GM19043 (cell line): ENCODE results near the gene STING1.
"Not testable (repeated sequence)": the region's sequence is repeated elsewhere in the genome, so short reads cannot be mapped to it uniquely, and the experiment has no call there.

Experiments
- ATAC-seq: cut with Tn5 transposase; IDR thresholded peaks from one replicate; pipeline ENCODE4 v1.9.1; 2021; ENCODE audit warnings: low read depth; ENCODE audit not compliant: unreplicated experiment

STING1 gene

GRCh38 chr5:139443831-139444453 is 38.6 kb downstream of the STING1 start:
- no peak for ATAC-seq

- ATAC-seq = not testable (repeated sequence)
Observed at GRCh38 chr5:139440416-139440815, 42.1 kb downstream of the STING1 start.

DNA sequence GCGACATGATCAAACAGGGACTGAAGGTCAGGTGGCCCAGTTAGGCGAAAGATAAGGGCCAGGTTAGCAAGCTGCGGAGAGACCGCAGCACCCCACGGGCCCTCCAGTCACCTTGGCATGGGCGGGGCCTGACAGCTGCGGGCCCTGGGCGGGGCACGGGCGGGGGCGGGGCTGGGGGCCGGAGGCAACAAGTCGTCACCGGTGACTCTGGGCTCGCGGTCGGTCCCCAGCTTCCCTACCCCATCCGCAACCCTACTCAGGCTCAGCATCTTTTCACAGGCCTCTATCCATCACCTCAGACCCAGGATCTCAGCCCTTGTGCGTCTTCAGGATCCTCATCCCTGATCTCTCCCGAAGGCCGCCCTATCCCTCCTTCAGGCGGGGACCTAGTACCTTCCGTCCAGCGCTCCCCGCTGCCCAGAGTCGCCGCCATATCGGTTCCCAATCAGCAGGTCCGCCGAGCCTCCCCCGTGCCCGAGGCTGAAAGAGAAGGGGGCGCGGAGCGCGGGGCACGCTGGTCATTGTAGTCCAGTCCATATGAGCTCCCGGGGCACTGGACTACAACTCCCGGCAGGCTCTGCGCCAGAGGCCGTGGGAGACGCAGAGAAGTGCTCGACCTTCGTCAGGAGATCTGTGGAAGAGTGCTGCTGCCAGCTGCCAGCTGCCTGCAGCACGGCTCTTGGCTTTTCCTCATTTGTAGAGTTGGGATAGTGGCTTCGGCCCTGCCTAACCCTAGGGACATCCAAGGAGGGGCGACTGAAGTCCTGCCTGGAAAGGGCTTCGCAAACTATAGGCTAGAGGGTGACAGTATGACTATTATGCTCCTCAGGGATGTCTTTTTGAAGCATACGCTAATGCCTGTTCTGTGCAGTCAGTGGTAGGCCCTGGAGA is 43.3 kb downstream of the STING1 start, which contains the start of gene DNAJC18:
TSS of gene DNAJC18 (minus strand) at position 513 of the 891 bp plus-strand sequence. CDS start at position 433, 80 bp downstream.
- ATAC-seq = peak; percentile 93

- no peak for ATAC-seq
Observed at GRCh38 chr5:139438707-139439012, 43.9 kb downstream of the STING1 start.

DNA sequence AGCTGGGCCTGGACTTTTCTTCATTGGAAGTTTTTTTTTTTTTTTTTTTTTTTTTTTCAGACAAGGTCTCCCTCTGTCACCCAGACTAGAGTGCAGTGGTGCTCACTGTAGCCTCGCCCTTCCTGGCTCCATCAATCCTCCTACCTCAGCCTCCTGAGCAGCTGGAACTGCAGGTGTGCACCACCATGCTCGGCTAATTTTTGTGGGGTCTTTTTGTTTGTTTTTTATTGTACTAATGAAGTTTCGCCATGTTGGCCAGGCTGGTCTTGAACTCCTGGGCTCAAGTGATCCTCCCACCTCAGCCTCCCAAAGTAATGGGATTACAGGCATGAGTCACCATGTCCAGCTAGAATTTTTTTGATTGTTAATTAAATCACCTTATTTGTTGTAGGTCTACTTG is 46.9 kb downstream of the STING1 start:
- ATAC-seq = no peak

DNA sequence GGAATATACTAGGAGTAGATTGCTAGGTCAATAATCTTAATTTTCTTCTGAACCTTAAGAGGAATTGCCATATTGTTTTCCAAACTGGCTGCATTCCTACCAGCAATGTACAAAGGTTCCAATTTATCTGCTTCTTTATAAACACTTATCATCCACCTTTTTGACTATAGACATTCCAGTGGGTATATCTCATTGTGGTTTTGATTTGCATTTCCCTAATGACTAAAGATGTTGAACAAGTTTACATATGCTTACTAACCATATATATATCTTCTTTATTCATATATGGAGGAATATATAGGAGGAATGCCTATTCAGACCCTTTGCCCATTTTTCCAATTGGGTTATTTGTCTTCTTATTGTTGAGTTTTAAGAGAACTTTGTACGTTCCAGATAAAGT is 50.9 kb downstream of the STING1 start:
- no peak for ATAC-seq

DNA sequence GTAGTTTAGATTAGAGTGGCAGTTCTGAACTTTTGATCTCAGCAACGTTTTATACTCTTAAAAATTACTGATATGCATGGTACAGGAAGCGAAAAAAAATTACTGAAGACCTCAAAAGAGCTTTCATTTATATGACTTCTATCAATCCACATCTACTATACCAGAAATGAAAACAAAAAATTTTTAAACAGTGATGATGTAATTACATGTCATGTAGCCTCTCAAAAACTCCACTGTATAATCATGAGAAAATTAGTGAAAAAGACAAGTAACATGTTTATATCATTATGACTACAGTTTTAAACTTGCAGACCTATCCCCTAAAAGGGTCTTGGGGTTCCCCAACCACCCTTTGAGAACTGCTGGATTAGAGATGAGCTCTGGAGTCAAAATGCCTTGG is 52.5 kb downstream of the STING1 start:
- no peak for ATAC-seq

DNA sequence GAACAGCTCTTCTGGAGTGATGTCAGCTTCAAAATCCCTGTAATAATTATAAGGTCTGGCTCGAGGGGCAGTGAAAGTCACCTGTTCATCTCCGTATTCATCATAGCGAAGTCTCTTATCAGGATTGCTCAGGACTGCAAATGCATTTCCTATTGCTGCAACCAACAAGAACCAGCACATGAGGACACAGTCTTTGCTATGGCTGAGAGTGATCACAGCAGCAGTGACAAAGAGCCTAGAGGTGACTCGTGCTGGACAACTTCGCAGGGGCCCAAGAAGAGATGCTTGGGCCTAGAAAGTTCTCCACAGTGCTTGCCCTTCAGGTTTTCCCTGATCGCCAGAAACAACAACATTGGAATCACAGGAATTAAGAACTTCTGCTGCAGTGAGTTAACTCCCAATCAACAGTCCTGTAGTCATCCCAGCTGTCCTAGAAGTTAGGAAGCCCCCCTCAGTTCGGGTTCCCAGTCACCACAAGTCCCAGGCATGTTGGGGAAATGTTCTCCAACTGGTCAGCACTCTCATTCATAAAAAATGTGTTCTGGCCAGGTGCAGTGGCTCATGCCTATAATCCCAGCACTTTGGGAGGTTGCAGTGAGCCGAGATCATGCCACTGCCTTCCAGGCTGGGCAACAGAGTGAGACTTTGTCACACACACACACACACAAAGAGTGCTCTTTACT is 56.2 kb downstream of the STING1 start:
- no peak for ATAC-seq
